Measurements from ENCODE around the gene SYNE1. TPM values are rescaled to one million over a fixed set of nuclear protein-coding genes. Genes with fewer than 3 reads are reported as not detected.
A peak's percentile ranks its signal among the peaks of the same experiment; 100 is the strongest.

Gene SYNE1
- total and polyA plus RNA-seq, 2 of the 8 experiments (the other 6 are each of a cell fraction or from before 2014, with no cell fraction given), result 2.8 to 5.5 TPM

GRCh38 chr6:152636021-152636608, 1.0 kb downstream of the SYNE1 start:
- Histone ChIP-seq H2BK12ac (ENCODE audit: low read depth, low read length) (no peak overlapping the region; the same call in 1 of the 2 replicates), H4K20me1 (replicated peaks in 1 of 2; ENCODE audit: control insufficient read depth in 1 of 2, insufficient read depth in 2 of 2, low read length in 2 of 2) (peaks cover 0 to 3% of the 10 kb centered on the region in 2 experiments), H2BK20ac (ENCODE audit: low read length) (no peak overlapping the region), H3K79me1 (ENCODE audit: low read depth, low read length) (no peaks in the 10 kb centered on the region), H2BK15ac (ENCODE audit: low read length) (no peak overlapping the region), H4K5ac (ENCODE audit: insufficient read length, low read depth, low read length) (no peak overlapping the region), H3K4me1 (replicated peaks in 1 of 4; ENCODE audit: control insufficient read depth in 3 of 4, insufficient read depth in 4 of 4, low read length in 3 of 4) (peaks cover 0 to 2% (median 0%) of the 10 kb centered on the region in 4 experiments; a peak in 2 of 7 replicates), H3K9ac (replicated peaks in 1 of 4; ENCODE audit: extremely low read depth in 1 of 4, low read depth in 3 of 4, low read length in 3 of 4) (peak overlapping the region in 1 of 4 experiments; percentile 67; a peak in 1 of 7 replicates), H2AK5ac (ENCODE audit: low read depth, low read length) (no peak overlapping the region; the same call in 1 of the 2 replicates), H3K27ac (ENCODE audit: low read depth, low read length) (no peak overlapping the region), H4K8ac (ENCODE audit: extremely low read depth, insufficient read depth, low read length) (peak overlapping the region; percentile 51; the same call in 1 of the 2 replicates), H3K14ac (ENCODE audit: insufficient read length) (no peak overlapping the region), H2BK5ac (ENCODE audit: low read depth, low read length) (no peak overlapping the region), H3K56ac (replicated peaks; ENCODE audit: insufficient read length, low read depth, low read length) (no peak overlapping the region), H4K91ac (replicated peaks; ENCODE audit: insufficient read length, low read length) (no peak overlapping the region), H3K9me3 (ENCODE audit: insufficient read depth in 2 of 2, low read depth in 1 of 2, low read length in 1 of 2) (no peaks in the 10 kb centered on the region), H3K79me2 (ENCODE audit: control insufficient read depth in 1 of 2, insufficient read depth in 2 of 2, low read length in 2 of 2) (no peaks in the 10 kb centered on the region), H2AFZ (ENCODE audit: low read length) (peak overlapping the region; percentile 97), H2BK120ac (replicated peaks; ENCODE audit: low read depth, low read length) (no peak overlapping the region), H3K23me2 (ENCODE audit: low read depth, low read length) (peaks cover 14% of the 10 kb centered on the region), H3K18ac (ENCODE audit: extremely low read depth, low read length) (no peak overlapping the region), H3K4ac (replicated peaks; ENCODE audit: insufficient read length, low read depth, low read length) (no peak overlapping the region), H3K27me3 (replicated peaks in 1 of 4; ENCODE audit: control insufficient read depth in 3 of 4, extremely low read depth in 1 of 4, insufficient read depth in 3 of 4, low read length in 3 of 4) (peaks cover 5 to 38% (median 32%) of the 10 kb centered on the region in 4 experiments), H3K4me3 (ENCODE audit: extremely low read depth in 1 of 4, insufficient read depth in 2 of 4, low read depth in 3 of 4, low read length in 4 of 4) (peak overlapping the region; percentile 59 to 81 (median 72)), H3K36me3 (ENCODE audit: control insufficient read depth in 2 of 4, insufficient read depth in 4 of 4, low read length in 3 of 4) (no peaks in the 10 kb centered on the region), H3K4me2 (ENCODE audit: insufficient read depth in 1 of 2, low read depth in 2 of 2, low read length in 2 of 2) (peak overlapping the region; percentile 99), H3K23ac (ENCODE audit: insufficient read length) (no peak overlapping the region)
- CTCF ChIA-PET (ENCODE audit: partially characterized antibody), result interaction anchor here (0.8 kb wide), 1 partner anchor 107 kb away, joined by 4 read pairs; no protein-coding TSS in a partner anchor
- FAIRE-seq (no peak), DNase-seq (ENCODE audit: low read depth in 1 of 2, low spot score in 2 of 2) (peak in 1 of 2 experiments; percentile 59)
- 3% methylated on average over 20 of the region's 20 CpGs; no CpG with 5 or more reads in 1 of the 2 experiments for WGBS, 2 experiments (ENCODE audit: extremely low coverage in 1 of 2, insufficient coverage in 1 of 2, insufficient read length in 1 of 2, insufficient replicate concordance in 2 of 2, low coverage in 1 of 2, low lambda C conversion rate in 2 of 2, missing lambda C conversion rate in 1 of 2)
- POLR2A ChIA-PET (ENCODE audit: partially characterized antibody), result no interaction called here
- TF ChIP-seq EP300 (IDR thresholded peaks at IDR 0.05; ENCODE audit: borderline replicate concordance in 1 of 2, low read depth in 2 of 2, low read length in 2 of 2) (no peak), GABPA (IDR thresholded peaks at IDR 0.05; ENCODE audit: borderline replicate concordance, insufficient read depth, low read length) (no peak), JUN (IDR thresholded peaks at IDR 0.05; ENCODE audit: low read depth, low read length) (no peak), ASH2L (IDR thresholded peaks at IDR 0.05; ENCODE audit: low read length) (peak; percentile 2), SP4 (IDR thresholded peaks at IDR 0.05; ENCODE audit: low read length) (no peak), CHD1 (IDR thresholded peaks at IDR 0.05; ENCODE audit: low read depth, low read length) (no peak), KDM5A (IDR thresholded peaks at IDR 0.05; ENCODE audit: low read length) (no peak), YY1 (IDR thresholded peaks at IDR 0.05; ENCODE audit: low read depth, low read length) (0 out of 2 replicates have a peak, but pooled peaks have one; percentile 1), POU5F1 (IDR thresholded peaks at IDR 0.05; ENCODE audit: low read depth, low read length) (no peak), SAP30 (IDR thresholded peaks at IDR 0.05; ENCODE audit: insufficient read depth, insufficient replicate concordance, low read length) (peak; percentile 75), SRF (IDR thresholded peaks at IDR 0.05; ENCODE audit: low read depth, low read length) (no peak), NRF1 (IDR thresholded peaks at IDR 0.05; ENCODE audit: low read depth, low read length) (no peak), SIRT6 (IDR thresholded peaks at IDR 0.05; ENCODE audit: low read length) (no peak)

Data from H1 (cell line).